Adrenal gland (tissue), 5 donors: ENCODE data around the gene NPR3.

Experiments
- POLR2A ChIP-seq, 2 donors: fragments of 450-650 bp; IDR thresholded peaks; one replicate each; pipeline ENCODE4 v1.6.1; 2017; ENCODE audit warnings: antibody characterized with exemption in 2 of 2, mild to moderate bottlenecking in 2 of 2, moderate library complexity in 1 of 2
- TF ChIP-seq, protein P1 (sequence below), 6 experiments: fragments of 450-650 bp in 4 of 6; fragments of 200-600 bp in 2 of 6; sonication (generic) in 1 of 6; IDR thresholded peaks; 1 replicate in 5 of 6; 2 replicates in 1 of 6; pipeline versions ENCODE4 v1.5.1 to v1.8.0; 2016 to 2021; ENCODE audit warnings: antibody characterized with exemption in 6 of 6, mild to moderate bottlenecking in 2 of 6, moderate library complexity in 1 of 6
- donor health status: DM: no; HTN: no; CAD: no.

DNA sequence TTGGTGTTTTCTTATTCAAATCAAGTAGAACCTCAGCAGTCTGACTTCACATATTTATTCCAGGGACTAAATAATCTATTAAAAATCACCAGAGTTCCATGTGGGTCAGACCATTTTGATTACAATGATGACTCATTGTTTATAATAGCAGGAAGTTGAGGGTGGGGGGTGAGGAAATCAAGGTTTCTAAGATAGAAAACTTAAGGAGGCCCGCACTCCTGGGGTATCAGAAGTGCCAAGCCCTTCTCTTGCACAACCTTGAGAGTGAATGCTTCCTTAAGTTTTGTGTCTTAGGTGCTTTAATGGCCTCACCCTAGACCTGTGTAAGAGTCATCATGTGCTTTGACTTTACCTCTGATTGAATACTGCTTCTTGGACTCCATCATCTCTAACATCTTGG, 31.9 kb upstream of the NPR3 start:
- TF ChIP-seq, protein P1, sequence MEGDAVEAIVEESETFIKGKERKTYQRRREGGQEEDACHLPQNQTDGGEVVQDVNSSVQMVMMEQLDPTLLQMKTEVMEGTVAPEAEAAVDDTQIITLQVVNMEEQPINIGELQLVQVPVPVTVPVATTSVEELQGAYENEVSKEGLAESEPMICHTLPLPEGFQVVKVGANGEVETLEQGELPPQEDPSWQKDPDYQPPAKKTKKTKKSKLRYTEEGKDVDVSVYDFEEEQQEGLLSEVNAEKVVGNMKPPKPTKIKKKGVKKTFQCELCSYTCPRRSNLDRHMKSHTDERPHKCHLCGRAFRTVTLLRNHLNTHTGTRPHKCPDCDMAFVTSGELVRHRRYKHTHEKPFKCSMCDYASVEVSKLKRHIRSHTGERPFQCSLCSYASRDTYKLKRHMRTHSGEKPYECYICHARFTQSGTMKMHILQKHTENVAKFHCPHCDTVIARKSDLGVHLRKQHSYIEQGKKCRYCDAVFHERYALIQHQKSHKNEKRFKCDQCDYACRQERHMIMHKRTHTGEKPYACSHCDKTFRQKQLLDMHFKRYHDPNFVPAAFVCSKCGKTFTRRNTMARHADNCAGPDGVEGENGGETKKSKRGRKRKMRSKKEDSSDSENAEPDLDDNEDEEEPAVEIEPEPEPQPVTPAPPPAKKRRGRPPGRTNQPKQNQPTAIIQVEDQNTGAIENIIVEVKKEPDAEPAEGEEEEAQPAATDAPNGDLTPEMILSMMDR (IDR thresholded peaks at IDR 0.05) = no peak
- TF ChIP-seq POLR2A (IDR thresholded peaks at IDR 0.05) = no peak
